HG03196 (cell line): ENCODE results near the gene GTSE1.
A peak's percentile ranks its signal among the peaks of the same experiment; 100 is the strongest.

Source experiments
- ATAC-seq: cut with Tn5 transposase; IDR thresholded peaks from one replicate; pipeline ENCODE4 v1.9.1; 2021; ENCODE audit not compliant: unreplicated experiment

Gene GTSE1

GRCh38 chr22:46323162-46323561 is 26.5 kb downstream of the GTSE1 start:
- no peak for ATAC-seq

- no peak for ATAC-seq
These were observed 29.5 kb downstream of the GTSE1 start for GRCh38 chr22:46326066-46326680.

GRCh38 chr22:46327691-46328465 is 31.2 kb downstream of the GTSE1 start:
- no peak for ATAC-seq

- ATAC-seq: no peak
These were observed 32.1 kb downstream of the GTSE1 start for GRCh38 chr22:46328797-46329196.

DNA sequence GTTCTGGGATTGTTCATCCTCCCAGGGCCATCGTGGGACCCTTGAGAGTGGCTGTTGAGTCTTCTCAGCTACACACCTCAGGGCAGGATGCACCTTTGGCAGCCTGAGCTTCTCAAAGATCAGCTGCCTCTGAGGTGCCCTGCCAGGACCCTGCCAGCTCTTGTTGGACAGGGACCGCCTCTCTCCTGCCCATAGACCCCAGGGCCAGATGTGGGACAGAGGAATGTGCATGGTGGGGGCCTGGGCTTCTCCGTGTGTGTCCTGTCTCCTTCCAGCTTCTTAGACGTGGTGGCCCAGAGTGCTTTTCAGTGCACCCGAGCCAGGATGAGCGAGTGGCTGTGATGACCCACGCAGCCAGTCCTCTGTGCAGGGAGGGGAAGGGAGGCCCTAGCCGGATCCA is 32.9 kb downstream of the GTSE1 start:
- ATAC-seq: no peak

DNA sequence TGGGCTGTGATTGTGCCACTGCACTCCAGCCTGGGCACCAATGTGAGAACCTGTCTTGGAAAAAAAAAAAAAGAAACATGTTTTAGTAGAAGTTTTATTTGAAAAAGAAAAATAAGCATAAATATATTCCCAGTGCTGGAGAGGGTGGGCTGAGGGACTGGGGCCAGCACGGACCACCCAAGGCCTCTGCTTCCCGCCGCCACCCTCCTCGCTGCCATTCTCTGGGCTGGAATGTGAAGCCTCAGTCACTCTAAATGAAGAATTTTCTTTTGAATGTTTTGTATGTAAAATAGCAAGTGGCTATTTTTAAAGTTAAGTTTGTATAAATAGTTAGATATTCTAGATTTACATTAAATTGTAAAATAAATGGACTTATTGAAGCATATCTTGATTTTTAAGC is 33.8 kb downstream of the GTSE1 start:
- ATAC-seq: no peak

GRCh38 chr22:46331496-46331895 is 34.8 kb downstream of the GTSE1 start:
- no peak for ATAC-seq

- ATAC-seq: peak; percentile 86
These were observed 38.8 kb downstream of the GTSE1 start, which contains the start of gene TRMU for GRCh38 chr22:46335201-46336118. Gene TRMU, plus strand, starts transcription at chr22:46335714. Its CDS starts 51 bp downstream, at chr22:46335765.

GRCh38 chr22:46336119-46337078 is 39.7 kb downstream of the GTSE1 start:
- ATAC-seq: no peak

- ATAC-seq: no peak
These were observed 41.2 kb downstream of the GTSE1 start for GRCh38 chr22:46337870-46338269.

- ATAC-seq: no peak
These were observed 42.0 kb downstream of the GTSE1 start for GRCh38 chr22:46338636-46339035.

DNA sequence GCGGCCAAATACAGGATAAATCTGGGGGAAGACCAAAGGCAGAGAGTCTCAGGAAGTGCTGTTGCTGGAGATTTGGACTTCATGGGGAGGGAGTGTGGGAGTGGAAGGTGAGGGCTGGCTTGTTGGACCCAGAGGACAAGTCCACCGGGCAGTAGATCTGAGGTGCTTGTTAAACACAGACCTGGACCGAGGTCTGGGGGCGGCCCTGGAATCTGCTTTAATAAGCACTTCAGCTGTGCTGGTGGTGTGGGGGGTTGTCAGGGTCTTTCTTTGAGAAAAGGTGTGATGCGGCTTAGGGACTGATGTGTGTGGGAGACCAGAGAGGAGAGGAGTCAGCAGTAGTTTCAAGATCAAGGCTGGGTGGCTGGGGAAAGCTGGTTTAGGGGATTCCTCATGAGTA is 43.3 kb downstream of the GTSE1 start:
- no peak for ATAC-seq

DNA sequence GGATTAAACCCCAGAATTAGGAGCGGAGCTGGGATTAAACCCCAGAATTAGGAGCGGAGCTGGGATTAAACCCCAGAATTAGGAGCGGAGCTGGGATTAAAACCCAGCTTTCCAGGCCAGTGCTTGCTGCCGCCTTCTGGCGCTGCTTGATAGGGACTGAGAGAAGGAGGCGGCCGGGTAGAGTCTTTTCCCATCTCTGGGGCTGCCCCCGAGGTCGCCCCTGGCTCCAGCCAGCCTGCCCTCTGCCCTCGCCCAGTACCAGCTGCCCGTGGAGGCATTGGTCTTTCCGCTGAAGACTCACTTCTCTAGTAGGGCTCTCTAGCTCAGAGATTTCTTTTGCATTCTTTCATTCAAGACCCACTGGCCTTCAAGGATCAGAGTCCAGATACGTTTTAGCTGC is 44.0 kb downstream of the GTSE1 start:
- no peak for ATAC-seq

- ATAC-seq: no peak
These were observed 50.2 kb downstream of the GTSE1 start for GRCh38 chr22:46346680-46347405.

GRCh38 chr22:46347646-46348045 is 51.0 kb downstream of the GTSE1 start:
- no peak for ATAC-seq

GRCh38 chr22:46348099-46348695 is 51.5 kb downstream of the GTSE1 start:
- no peak for ATAC-seq

DNA sequence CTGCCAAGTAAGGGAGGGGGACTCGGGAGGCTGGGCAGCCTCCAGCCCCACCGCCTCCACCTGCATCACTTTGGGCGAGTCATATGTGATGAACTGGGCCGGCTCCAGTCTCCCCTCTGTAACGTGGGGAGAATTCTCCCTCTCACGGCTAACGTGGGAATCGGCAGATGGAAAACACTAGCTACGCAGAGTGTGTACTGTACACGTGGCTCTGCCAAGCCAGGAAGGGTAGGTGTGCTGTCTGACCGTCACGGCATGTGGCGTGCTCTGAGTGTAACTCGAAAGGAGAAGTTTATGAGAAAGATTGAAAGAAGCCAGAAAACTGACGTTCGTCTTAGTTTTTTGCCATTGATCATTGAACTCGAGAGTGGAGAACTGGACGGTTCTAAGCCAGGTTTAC is 52.6 kb downstream of the GTSE1 start:
- no peak for ATAC-seq

DNA sequence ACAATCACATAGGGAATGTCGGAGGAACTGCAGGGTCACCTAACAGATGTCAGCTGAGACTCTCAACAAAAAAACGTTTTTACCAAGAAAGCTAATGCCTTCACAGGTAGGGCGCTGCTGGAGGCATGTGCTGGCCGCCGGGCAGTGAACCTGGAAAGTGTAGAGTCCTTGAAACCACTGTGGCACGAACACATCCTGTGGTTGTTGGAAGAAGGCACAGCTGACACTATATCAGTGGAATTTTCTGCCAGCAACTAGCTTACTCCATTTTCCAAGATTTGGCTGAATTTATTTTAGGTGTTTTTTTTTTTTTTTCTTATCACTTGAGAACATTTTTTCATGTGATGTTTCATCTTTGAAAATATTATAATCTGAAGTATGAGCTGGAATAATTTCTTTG is 53.0 kb downstream of the GTSE1 start:
- no peak for ATAC-seq

DNA sequence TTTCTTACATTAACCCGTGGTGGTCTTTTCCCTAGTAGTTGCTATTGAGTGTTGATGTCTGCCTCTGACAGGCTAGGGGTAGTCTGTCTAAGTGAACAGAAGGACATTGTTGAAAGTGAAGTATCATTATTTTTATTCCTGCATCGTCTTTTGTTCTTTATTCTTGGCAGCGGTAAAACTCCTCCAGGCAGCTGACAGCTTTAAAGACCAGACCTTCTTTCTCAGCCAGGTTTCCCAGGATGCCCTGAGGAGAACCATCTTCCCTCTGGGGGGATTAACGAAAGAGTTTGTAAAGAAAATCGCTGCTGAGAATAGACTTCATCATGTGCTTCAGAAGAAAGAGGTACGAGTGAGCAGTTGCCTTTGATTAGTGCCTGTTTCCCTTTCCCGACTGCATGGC is 53.5 kb downstream of the GTSE1 start:
- no peak for ATAC-seq
